ENCODE results near the gene GLB1L. TPM values are rescaled to one million over a fixed set of nuclear protein-coding genes. Genes with fewer than 3 reads are reported as not detected.

Gene GLB1L
- polyA plus RNA-seq, 1 of the 3 experiments (the other 2 are of a cell fraction): 11.7 TPM

DNA sequence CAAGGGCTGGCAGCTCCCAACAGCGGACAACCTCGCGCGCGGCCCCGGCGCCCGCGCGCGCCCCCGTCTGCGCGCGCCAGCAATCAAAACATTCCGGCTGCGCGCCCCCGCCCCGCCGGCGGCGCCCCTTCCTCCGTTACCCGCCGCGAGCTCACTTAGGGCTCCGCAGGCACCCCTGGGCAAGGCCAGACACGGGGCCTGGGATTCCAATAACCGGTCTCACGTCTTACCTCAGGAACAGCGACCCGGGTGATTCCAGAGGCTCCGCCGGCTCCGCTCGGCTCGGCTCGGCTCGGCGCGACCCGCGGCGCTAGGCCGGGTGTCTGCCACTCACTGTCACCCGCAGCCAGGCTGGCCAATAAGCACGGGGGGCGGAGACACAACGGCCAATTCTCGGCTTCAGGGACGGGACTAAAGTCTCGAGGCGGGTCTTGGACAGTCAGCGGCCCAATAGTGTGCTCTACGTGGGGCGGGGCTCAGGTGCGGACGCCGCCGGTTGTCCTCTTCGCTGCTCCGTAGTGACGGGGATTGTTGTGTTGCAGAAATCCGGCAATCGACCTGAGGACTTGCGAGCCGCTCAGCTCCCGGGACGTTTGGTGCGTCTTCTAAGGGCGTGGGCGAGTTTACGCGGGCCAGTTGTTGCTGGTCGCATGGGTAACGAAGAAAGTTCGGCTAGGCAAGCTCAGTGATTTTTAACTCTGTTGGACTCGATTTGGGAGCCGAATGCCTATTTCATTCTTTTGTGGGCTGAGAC is 15.8 kb downstream of the GLB1L start, which contains the start of the genes ANKZF1 and ATG9A (continued):
- TF ChIP-seq CHD2 (IDR thresholded peaks at IDR 0.05; ENCODE audit: low read length, partially characterized antibody): peak; percentile 92

DNA sequence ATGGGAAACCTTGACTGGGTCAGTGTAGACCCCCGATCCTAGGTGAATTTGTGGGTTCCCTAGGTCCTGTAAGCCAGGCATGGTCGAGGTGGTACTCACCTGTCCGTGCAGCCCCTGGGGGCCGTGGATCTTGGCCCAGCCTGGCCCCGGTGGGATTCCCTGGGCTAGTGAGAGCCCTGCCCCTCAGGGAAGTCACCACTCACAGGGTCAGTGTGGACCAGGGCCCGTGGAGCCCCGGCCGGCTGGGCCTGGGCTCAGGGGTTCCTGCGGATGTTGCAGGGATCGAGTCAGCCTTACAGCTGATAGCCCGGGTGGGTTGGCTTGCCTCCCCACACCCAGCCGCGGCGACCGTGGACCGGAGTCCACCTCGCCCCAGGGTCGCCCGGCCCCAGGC is 16.3 kb downstream of the GLB1L start:
- H3K27ac ChIP-seq (ENCODE audit: low read depth in 2 of 2, low read length in 1 of 2): peak overlapping the region; percentile 74 to 75; a peak in 3 of 4 replicates

More for the DNA sequence above, 16.3 kb downstream of the GLB1L start:
- H3K9me2 ChIP-seq: no peaks in the 10 kb centered on the region
- no peak for DNase-seq
- peak overlapping the region; percentile 75; the same call in 1 of the 2 replicates for H2AFZ ChIP-seq (ENCODE audit: low read depth)
- H3K4me2 ChIP-seq: peak overlapping the region; percentile 98
- peak overlapping the region; percentile 82 to 87 for H3K4me3 ChIP-seq (ENCODE audit: low read depth in 2 of 2, low read length in 1 of 2)
- TF ChIP-seq, protein P1, sequence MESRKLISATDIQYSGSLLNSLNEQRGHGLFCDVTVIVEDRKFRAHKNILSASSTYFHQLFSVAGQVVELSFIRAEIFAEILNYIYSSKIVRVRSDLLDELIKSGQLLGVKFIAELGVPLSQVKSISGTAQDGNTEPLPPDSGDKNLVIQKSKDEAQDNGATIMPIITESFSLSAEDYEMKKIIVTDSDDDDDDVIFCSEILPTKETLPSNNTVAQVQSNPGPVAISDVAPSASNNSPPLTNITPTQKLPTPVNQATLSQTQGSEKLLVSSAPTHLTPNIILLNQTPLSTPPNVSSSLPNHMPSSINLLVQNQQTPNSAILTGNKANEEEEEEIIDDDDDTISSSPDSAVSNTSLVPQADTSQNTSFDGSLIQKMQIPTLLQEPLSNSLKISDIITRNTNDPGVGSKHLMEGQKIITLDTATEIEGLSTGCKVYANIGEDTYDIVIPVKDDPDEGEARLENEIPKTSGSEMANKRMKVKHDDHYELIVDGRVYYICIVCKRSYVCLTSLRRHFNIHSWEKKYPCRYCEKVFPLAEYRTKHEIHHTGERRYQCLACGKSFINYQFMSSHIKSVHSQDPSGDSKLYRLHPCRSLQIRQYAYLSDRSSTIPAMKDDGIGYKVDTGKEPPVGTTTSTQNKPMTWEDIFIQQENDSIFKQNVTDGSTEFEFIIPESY (IDR thresholded peaks at IDR 0.05; ENCODE audit: borderline replicate concordance, low read depth): no peak
- TF ChIP-seq, protein P2, sequence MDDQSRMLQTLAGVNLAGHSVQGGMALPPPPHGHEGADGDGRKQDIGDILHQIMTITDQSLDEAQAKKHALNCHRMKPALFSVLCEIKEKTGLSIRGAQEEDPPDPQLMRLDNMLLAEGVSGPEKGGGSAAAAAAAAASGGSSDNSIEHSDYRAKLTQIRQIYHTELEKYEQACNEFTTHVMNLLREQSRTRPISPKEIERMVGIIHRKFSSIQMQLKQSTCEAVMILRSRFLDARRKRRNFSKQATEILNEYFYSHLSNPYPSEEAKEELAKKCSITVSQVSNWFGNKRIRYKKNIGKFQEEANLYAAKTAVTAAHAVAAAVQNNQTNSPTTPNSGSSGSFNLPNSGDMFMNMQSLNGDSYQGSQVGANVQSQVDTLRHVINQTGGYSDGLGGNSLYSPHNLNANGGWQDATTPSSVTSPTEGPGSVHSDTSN (IDR thresholded peaks at IDR 0.05): no peak
- TF ChIP-seq SMC3 (IDR thresholded peaks at IDR 0.05; ENCODE audit: low read depth, low read length) (no peak), FOSL2 (IDR thresholded peaks at IDR 0.05; ENCODE audit: borderline replicate concordance, low read depth) (no peak), RCOR1 (IDR thresholded peaks at IDR 0.05; ENCODE audit: low read length) (no peak), EZH2phosphoT487 (IDR thresholded peaks at IDR 0.05; ENCODE audit: borderline replicate concordance, low read depth) (no peak), GABPA (IDR thresholded peaks at IDR 0.05; ENCODE audit: low read depth) (no peak)
- TF ChIP-seq, protein P3, sequence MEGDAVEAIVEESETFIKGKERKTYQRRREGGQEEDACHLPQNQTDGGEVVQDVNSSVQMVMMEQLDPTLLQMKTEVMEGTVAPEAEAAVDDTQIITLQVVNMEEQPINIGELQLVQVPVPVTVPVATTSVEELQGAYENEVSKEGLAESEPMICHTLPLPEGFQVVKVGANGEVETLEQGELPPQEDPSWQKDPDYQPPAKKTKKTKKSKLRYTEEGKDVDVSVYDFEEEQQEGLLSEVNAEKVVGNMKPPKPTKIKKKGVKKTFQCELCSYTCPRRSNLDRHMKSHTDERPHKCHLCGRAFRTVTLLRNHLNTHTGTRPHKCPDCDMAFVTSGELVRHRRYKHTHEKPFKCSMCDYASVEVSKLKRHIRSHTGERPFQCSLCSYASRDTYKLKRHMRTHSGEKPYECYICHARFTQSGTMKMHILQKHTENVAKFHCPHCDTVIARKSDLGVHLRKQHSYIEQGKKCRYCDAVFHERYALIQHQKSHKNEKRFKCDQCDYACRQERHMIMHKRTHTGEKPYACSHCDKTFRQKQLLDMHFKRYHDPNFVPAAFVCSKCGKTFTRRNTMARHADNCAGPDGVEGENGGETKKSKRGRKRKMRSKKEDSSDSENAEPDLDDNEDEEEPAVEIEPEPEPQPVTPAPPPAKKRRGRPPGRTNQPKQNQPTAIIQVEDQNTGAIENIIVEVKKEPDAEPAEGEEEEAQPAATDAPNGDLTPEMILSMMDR (IDR thresholded peaks at IDR 0.05): no peak
- TF ChIP-seq, protein P4, sequence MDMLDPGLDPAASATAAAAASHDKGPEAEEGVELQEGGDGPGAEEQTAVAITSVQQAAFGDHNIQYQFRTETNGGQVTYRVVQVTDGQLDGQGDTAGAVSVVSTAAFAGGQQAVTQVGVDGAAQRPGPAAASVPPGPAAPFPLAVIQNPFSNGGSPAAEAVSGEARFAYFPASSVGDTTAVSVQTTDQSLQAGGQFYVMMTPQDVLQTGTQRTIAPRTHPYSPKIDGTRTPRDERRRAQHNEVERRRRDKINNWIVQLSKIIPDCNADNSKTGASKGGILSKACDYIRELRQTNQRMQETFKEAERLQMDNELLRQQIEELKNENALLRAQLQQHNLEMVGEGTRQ (IDR thresholded peaks at IDR 0.05; ENCODE audit: borderline replicate concordance, low read depth, low read length): no peak
- TF ChIP-seq, protein P5, sequence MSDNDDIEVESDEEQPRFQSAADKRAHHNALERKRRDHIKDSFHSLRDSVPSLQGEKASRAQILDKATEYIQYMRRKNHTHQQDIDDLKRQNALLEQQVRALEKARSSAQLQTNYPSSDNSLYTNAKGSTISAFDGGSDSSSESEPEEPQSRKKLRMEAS (IDR thresholded peaks at IDR 0.05; ENCODE audit: low read depth): no peak
- H3K36me3 ChIP-seq (replicated peaks in 1 of 2; ENCODE audit: control insufficient read depth in 1 of 2, insufficient read depth in 2 of 2, low read length in 1 of 2): peaks cover 9 to 39% of the 10 kb centered on the region in 2 experiments
- ChIA-PET CTCF (interaction anchor here (0.8 to 5.1 kb wide), 8 partner anchors 10 to 199 kb away, joined by 3 to 40 read pairs (median 4); partner anchors contain the start of gene ABCB6), POLR2A (interaction anchor here (0.6 to 2.7 kb wide), 4 partner anchors 10 to 55 kb away, joined by 3 to 23 read pairs (median 14); partner anchors contain the start of genes ABCB6, CNPPD1, GLB1L and STK16)
- peak overlapping the region; percentile 78 for H3K9ac ChIP-seq
- peaks cover 11% of the 10 kb centered on the region for H3F3A ChIP-seq (replicated peaks; ENCODE audit: insufficient read depth)
- H3K9me3 ChIP-seq: no peaks in the 10 kb centered on the region
- no peaks in the 10 kb centered on the region for H4K20me1 ChIP-seq (ENCODE audit: insufficient read depth)
- peaks cover 27% of the 10 kb centered on the region for H3K79me2 ChIP-seq (ENCODE audit: insufficient read depth)
- no peaks in the 10 kb centered on the region for H3K27me3 ChIP-seq (ENCODE audit: insufficient read depth)
- 4% methylated on average over 13 of the region's 19 CpGs for WGBS (ENCODE audit: low lambda C conversion rate)
- peaks cover 3 to 16% of the 10 kb centered on the region in 2 experiments; a peak in 1 of 4 replicates for H3K4me1 ChIP-seq (ENCODE audit: control insufficient read depth in 1 of 2, insufficient read depth in 2 of 2, low read depth in 1 of 2, low read length in 1 of 2)
